UCSD-AML1 (cell line): ENCODE measurements around the gene MBD3L2B.
"Not testable (repeated sequence)": the region's sequence is repeated elsewhere in the genome, so short reads cannot be mapped to it uniquely, and the experiment has no call there.

ENCODE experiments used
- DNase-seq: peaks from one replicate; lab custom pipeline; 2025; ENCODE audit not compliant: unreplicated experiment; lab: John Stamatoyannopoulos, UW

The MBD3L2B gene

DNA sequence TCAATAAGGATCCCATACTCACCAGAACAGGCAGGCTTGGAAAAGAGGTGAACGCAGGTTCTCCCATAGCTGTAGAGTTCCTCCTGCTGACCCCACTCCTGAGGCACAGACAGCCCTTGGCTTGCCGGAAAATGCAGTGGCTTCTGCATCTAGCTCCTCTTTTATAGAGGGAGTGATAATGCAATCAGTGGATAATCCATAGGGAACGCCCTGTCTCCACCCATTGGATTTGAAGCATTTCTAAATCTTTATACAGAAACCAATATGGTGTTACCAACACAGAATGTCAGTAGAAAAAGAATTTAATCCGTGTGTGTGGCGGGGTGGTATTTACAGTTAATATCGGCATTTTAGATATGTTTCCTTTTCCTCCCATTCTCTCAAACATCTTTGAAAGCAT lies at the start of gene MBD3L2B:
TSS of gene MBD3L2B (minus strand) at position 101 of the 400 bp plus-strand sequence. CDS start at position 67, 34 bp downstream.
- not testable (repeated sequence) for DNase-seq

DNA sequence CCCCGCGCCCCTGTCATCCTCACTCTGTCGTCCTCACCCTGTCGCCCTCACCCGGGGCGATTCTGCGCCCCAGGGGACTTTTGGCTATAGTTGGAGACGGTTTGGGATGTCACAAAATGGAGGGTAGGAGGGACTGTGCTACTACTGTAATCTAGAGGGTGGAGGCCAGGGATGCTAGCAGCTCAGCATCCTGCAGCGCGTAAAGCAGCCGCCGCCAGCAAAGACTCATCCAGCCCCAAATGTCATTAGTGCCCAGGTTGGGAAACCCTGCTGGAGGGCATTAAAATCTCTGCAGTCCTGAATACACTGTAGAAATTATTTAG lies 48.6 kb upstream of the MBD3L2B start:
- DNase-seq, result no peak

DNA sequence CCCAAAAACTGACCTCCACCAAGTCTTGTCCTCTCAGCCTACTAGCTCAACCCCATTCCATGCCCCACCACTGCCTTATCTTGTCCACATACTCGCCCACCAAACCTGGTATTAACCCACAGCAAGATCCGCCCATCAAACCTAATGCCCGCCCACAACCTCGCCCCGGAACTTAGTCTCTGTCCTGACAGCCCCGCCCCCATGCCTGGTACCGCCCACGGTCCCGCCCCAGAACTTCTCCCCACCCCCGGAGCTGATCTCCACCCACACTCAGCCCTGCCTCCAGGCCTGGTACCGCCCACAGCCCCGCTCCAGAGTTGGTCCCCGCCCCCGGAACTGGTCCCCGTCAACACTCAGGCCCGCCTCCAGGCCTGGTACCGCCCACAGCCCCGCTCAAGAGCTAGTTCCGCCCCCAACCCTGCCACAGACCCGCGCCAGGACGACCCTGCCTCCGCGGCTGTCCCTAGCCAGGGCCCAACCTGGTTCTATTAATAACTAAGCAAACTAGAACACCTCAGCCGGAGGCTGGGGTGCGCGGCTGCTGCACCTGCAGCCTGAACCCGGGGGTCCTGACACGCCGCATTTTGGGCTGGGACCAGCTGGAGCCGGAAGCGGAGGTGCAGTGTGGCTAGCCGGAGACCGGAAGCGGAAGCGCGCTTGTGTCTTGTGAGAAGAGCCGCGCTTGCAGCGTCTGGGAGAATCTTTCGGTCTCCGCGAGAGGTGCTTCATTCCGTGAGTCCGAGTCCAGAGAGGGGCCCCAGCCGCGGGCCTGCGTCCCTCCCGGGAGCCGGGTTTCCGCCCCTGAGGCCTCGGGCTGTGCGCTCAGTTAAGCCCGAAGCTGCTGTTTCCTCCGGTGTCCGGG lies 48.0 kb upstream of the MBD3L2B start, which contains the start of gene ZNF557:
TSS of gene ZNF557 (plus strand) at position 662 of the 862 bp plus-strand sequence. CDS start 5,372 bp downstream, outside the sequence.
- DNase-seq, result peak; percentile 98

DNA sequence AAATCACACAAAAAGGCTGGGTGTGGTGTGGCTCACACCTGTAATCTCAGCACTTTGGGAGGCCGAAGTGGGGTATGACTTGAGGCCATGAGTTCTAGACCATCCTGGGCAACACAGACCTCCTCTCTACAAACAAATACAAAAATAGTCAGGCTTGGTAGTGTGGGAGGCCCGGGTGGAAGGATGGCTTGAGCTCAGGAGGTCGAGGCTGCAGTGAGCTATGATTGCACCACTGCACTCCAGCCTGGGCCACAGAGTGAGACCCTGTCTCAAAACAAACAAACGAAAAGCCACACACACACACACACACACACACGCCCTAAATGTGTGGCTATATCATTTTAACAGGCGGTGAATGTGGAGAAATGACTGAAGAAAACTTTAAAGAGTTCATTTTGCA lies 47.4 kb upstream of the MBD3L2B start:
- DNase-seq, result no peak

DNA sequence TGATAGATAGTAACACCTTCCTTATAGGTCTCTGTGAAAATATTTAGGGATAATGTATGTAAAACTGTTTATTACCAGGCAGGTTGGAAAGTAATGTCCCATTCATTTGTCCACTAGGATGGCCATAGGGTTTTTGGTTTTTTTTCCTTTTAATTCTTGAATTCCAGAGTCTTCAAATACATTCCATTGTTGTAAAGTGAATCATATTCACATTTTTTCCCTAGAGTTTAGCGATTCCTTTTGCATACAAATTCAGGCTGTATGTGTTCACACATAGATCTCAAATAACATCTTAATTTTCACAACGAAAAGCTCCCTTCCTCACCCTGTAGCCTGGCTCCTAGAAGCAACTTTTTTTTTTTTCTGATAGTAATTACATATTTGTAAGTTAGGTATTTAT lies 46.5 kb upstream of the MBD3L2B start:
- DNase-seq, result no peak

DNA sequence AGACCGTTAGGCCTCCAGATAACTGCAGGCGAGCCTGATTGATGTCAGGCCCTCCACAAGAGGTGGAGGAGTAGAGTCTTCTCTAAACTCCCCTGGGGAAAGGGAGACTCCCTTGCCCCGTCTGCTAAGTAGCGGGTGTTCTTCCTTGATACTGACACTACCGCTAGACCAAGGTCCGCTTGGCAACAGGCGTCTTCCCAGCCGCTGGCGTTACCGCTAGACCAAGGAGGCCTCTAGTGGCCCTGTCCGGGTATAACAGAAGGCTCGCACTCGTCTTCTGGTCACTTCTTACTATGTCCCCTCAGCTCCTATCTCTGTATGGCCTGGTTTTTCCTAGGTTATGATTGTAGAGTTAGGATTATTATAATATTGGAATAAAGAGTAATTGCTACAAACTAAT lies 45.9 kb upstream of the MBD3L2B start:
- DNase-seq, result peak; percentile 11

DNA sequence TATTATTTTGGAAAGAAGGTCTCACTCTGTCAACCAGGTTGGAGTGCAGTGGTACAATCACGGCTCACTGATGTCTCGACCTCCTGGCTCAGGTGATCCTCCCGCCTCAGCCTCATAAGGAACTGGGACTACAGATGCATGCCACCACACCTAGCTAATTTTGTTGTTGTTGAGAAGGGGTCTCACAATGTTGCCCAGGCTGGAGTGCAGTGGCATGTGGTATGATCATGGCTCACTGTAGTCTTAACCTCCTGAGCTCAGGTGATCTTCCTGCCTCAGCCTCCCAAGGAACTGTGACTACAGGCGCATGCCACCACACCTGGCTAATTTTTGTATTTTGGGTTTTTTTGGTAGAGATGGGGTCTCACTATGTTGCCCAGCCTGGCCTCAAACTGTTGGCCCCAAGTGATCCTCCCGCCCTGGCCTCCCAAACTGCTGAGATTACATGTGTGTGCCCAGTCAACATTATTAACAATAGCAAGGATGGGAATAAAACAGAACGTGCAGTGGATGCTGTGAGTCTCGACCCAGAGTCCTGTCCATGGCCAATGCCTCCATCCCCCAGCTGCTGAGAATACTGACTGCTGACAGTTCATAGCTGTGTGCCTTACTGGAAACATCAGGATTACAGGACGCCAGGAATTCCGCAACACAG lies 42.7 kb upstream of the MBD3L2B start:
- no peak for DNase-seq

DNA sequence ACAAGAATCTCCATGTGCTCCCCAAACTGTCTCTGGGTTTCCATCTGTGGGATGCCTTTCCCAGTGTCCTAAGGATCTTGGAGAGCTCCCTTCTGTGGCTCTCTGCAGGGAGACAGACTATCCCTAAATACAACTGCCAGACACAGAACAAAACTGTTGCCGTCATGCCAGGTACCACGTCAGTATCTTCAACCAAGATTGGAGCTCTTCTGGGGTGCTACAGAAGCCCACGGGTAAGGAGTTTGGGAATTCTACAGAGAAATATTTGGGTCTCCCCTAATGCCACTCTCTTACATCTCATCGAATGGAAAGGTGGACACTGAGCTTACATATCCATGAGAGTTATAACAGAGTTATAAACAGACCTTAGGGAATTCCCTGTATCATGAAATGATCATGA lies 42.1 kb upstream of the MBD3L2B start:
- DNase-seq, result no peak

DNA sequence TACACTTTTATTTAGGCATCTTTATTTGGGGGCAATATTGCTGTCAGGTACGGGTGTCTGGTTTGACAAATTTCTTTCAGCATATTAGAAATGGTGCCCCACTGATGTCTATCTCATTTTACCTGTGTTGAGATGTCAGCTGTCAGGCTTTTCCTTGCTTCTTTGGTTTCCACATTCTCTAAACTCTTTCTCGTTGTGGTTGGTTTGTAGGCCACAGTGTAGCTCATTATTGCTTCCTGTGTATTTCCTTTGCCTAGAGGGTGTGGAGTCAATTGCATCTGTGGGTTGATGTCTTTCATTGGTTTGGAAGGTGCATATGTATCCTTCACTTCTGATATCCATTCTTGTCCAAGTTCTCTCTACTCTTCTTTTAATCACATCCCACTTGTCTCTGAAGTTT lies 38.7 kb upstream of the MBD3L2B start:
- DNase-seq, result not testable (repeated sequence)

DNA sequence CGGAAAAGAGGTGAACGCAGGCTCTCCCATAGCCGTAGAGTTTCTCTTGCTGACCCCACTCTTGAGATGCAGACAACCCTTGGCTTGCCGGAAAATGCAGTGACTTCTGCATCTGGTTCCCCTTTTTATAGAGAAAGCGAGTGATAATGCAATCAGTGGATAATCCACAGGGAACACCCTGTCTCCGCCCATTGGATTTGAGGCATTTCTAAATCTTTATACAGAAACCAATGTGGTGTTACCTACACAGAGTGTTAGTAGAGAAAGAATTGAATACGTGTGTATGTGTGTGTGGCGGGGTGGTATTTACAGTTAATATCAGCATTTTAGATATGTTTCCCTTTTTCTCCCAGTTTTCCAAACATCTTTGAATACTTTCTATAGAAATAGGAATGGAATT lies 37.3 kb upstream of the MBD3L2B start, which contains the start of gene MBD3L3:
TSS of gene MBD3L3 (minus strand) at position 101 of the 400 bp plus-strand sequence. CDS start at position 30, 71 bp downstream.
- not testable (repeated sequence) for DNase-seq

DNA sequence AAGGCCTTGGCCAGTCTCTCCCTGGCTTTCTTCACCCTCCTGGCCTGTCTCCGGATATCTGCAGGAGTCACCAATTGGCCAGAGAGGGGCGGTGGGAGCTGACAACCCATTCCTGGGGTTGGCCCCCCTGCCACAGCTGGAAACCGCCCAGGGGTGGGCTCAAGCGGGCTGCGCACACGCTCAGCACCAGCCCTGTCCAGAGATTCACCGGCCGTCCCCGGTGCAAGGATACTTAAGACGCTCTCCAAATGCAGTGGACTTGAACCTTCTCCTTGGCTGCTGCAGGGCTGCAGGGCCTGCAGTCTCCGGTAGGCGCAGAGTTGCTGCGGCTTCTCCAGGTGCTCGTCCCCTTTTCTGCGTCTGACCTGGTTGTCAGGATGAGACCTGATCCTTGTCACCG lies 35.1 kb upstream of the MBD3L2B start:
- not testable (repeated sequence) for DNase-seq

DNA sequence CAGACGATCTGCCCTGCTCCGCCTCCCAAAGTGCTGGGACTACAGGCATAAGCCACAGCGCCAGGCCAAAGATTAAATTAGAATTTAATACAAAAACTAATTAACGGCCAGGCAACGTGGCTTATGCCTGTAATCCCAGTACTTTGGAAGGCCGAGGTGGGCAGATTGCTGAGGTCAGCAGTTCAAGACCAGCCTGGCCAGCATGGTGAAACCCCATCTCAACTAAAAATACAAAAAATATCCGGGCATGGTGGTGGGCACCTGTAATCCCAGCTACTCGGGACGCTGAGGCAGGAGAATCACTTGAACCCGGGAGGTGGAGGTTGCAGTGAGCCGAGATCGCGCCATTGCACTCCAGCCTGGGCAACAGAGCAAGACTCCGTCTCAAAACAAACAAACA lies 34.4 kb upstream of the MBD3L2B start:
- not testable (repeated sequence) for DNase-seq

DNA sequence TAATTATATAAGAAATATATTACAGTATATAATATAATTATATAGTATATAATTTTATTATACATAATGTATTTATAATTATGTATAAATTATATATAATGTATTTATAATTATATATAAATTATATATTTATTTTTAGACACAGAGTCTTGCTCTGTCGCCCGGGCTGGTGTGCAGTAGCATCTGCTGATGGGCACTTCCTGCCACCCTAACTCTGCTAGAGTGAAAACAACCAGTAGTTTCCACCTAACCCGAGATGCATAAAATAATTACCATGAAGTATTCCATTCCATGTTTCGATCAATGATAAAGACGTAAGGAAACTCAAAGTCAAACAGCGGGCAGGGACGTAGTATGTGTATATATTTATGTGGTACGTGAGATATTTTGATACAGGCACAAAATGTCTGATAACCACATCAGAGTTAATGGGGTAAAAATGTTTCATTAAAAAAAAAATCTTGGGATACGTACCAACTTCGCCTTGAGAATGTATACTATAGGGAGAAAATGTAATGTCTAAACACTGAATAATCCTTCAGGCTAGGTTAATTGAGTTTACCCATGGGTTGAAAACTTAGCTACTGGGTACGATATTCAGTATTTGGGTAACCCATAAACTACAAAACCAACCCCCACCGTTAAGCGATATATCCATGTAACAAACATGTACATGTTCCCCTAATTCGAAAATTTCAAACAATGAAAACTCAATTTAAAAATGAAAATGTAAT lies 33.6 kb upstream of the MBD3L2B start:
- DNase-seq, result not testable (repeated sequence)

DNA sequence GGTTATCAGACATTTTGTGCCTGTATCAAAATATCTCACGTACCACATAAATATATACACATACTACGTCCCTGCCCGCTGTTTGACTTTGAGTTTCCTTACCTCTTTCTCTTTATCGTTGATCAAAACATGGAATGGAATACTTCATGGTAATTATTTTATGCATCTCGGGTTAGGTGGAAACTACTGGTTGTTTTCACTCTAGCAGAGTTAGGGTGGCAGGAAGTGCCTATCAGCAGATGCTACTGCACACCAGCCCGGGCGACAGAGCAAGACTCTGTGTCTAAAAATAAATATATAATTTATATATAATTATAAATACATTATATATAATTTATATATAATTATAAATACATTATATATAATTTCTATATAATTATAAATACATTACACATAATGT lies 31.7 kb upstream of the MBD3L2B start:
- not testable (repeated sequence) for DNase-seq

DNA sequence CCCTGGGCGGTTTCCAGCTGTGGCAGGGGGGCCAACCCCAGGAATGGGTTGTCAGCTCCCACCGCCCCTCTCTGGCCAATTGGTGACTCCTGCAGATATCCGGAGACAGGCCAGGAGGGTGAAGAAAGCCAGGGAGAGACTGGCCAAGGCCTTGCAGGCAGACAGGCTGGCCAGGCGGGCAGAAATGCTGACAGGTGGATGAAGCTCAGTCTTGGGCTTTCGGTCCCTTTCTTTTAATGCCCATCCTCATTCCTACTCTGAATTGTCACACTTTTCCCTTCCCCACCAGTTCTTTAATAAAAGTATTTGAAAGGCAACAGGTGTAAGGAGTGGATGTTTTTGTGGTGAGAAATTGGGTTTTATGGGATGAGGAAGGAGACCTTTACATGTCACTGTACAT lies 30.2 kb upstream of the MBD3L2B start:
- not testable (repeated sequence) for DNase-seq

DNA sequence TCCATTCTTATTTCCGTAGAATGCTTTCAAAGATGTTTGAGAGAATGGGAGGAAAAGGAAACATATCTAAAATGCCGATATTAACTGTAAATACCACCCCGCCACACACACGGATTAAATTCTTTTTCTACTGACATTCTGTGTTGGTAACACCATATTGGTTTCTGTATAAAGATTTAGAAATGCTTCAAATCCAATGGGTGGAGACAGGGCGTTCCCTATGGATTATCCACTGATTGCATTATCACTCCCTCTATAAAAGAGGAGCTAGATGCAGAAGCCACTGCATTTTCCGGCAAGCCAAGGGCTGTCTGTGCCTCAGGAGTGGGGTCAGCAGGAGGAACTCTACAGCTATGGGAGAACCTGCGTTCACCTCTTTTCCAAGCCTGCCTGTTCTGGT lies 27.8 kb upstream of the MBD3L2B start, which contains the start of gene MBD3L2:
TSS of gene MBD3L2 (plus strand) at position 301 of the 400 bp plus-strand sequence. CDS start at position 354, 53 bp downstream.
- DNase-seq, result not testable (repeated sequence)

DNA sequence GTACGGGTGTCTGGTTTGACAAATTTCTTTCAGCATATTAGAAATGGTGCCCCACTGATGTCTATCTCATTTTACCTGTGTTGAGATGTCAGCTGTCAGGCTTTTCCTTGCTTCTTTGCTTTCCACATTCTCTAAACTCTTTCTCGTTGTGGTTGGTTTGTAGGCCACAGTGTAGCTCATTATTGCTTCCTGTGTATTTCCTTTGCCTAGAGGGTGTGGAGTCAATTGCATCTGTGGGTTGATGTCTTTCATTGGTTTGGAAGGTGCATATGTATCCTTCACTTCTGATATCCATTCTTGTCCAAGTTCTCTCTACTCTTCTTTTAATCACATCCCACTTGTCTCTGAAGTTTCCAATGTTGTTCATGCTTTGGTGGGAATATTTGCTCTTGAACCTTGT lies 20.3 kb upstream of the MBD3L2B start:
- DNase-seq, result not testable (repeated sequence)

DNA sequence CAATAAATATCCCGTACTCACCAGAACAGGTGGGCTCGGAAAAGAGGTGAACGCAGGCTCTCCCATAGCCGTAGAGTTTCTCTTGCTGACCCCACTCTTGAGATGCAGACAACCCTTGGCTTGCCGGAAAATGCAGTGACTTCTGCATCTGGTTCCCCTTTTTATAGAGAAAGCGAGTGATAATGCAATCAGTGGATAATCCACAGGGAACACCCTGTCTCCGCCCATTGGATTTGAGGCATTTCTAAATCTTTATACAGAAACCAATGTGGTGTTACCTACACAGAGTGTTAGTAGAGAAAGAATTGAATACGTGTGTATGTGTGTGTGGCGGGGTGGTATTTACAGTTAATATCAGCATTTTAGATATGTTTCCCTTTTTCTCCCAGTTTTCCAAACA lies 18.8 kb upstream of the MBD3L2B start, which contains the start of gene MBD3L4:
TSS of gene MBD3L4 (minus strand) at position 101 of the 400 bp plus-strand sequence. CDS start at position 66, 35 bp downstream.
- DNase-seq, result not testable (repeated sequence)

DNA sequence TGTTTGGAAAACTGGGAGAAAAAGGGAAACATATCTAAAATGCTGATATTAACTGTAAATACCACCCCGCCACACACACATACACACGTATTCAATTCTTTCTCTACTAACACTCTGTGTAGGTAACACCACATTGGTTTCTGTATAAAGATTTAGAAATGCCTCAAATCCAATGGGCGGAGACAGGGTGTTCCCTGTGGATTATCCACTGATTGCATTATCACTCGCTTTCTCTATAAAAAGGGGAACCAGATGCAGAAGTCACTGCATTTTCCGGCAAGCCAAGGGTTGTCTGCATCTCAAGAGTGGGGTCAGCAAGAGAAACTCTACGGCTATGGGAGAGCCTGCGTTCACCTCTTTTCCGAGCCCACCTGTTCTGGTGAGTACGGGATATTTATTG lies 9.0 kb upstream of the MBD3L2B start, which contains the start of gene MBD3L5:
TSS of gene MBD3L5 (plus strand) at position 301 of the 400 bp plus-strand sequence. CDS start at position 335, 34 bp downstream.
- not testable (repeated sequence) for DNase-seq

DNA sequence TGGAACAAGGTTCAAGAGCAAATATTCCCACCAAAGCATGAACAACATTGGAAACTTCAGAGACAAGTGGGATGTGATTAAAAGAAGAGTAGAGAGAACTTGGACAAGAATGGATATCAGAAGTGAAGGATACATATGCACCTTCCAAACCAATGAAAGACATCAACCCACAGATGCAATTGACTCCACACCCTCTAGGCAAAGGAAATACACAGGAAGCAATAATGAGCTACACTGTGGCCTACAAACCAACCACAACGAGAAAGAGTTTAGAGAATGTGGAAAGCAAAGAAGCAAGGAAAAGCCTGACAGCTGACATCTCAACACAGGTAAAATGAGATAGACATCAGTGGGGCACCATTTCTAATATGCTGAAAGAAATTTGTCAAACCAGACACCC lies 7.6 kb upstream of the MBD3L2B start:
- DNase-seq, result not testable (repeated sequence)

DNA sequence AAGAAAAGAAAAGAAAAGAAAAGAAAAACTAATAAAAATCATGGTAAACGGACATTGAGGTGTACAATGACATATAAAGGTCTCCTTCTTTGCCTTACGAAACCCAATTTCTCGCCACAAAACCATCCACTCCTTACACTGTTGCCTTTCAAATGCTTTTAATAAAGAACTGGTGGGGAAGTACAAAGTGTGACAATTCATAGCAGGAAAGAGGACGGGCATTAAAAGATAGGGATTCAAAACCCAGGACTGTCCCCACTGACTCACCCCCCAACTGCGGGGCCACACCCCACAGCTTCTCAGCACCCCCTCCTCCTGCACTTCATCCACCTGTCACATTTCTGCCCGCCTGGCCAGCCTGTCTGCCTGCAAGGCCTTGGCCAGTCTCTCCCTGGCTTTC lies 2.4 kb downstream of the MBD3L2B start:
- no peak for DNase-seq
